ENCODE measurements around the gene CDH23.

CDH23 gene

DNA sequence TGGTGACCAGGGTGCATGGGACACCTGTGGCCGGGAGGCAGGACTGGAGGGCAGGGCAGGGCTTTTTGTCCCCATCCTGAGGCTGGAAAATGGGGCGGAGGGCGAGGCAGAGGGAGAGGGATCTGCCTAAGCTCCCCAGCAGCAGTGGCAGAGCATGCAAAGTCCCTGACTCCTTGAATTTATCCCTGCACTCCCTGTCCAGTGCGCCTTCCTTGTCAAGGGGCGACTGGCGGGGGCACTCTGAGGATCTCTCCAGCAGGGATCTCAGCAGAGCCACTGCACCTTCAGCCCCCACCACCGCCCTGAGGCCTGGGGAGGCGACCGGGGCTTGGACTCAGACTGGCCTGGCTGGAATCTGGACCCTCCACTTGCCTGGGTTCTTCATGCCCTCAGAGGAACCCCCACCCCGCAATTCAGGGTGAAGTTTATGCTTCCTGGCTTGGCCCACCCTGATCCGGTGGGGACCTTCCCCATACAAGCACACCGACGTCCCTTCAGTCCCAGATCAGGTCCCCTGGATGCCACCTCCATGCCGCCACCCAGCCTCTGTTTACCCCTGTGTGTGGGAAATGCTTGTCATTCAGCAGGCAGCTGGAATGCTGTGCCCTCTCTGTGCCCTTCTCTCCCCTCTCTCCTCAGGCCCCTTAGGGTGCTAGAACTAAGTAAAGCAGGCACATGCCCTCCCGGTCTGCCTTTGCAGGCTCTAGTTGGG, 46.3 kb downstream of the CDH23 start:
- DNase-seq, result no peak

DNA sequence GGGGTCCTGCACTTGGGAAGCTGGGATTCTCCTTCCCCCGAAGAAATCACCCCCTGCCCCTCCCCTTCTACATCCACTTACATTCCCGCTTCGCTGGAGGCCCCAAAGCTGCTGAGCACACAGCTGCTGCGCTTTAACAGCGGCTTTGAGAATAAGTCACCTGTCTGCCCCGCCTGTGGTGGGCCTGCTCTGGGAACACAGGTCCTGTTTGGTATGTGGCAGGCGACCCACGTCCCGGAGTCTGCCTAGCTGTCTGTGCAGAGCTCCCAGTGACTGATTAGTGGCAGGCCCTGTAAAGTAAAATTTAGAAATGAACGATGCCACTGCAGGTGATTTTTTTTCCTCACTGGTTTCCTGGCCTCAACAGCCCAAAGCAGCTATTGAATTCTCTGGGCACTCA, 47.0 kb downstream of the CDH23 start:
- DNase-seq, result no peak

- no peak for DNase-seq
These were observed 47.7 kb downstream of the CDH23 start for GRCh38 chr10:71444284-71445054.

GRCh38 chr10:71447676-71448075, 51.0 kb downstream of the CDH23 start:
- DNase-seq, result no peak

DNA sequence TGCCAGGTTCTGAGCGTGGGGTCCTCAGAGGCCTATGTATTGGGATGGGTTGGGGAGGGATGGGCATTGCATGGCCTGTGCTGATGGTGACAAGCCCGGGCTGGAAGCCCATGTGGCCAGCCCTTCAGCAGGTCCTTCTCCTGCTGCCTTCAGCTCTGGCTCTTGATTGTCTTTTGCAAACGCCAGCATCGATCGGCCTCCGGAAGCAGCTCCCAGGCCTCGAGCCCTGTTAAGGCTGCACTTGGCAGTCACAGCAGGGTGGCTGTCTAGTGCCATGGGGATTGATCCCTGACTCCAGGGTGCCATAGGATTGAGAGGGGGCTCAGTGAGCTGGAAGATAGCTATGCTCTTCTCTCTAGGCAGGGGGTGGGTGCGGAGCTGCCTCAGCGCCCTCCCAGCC, 51.4 kb downstream of the CDH23 start:
- no peak for DNase-seq

GRCh38 chr10:71449026-71449425, 52.3 kb downstream of the CDH23 start:
- no peak for DNase-seq

- DNase-seq, result no peak
These were observed 55.0 kb downstream of the CDH23 start for GRCh38 chr10:71451754-71452153.

GRCh38 chr10:71453186-71453585, 56.5 kb downstream of the CDH23 start:
- DNase-seq, result no peak

DNA sequence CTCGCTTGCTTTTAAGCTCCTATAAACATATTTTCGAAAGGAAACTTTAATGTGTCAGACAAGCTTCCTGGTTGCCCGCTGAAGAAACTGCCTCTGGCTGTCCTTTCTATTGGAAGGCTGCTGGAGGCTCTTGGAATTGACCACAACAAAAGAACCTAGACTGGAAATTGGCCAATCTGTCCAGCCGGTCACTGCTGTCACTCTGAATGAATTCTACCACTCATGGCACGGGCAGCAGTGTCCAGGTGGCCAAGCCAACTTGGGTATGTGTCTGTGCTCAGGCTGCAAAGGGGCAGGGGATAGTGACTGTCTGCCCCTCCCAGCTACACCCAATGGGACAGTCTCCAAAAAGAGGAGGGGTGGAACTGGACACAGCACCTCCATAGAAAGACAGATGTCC, 57.6 kb downstream of the CDH23 start:
- no peak for DNase-seq

- DNase-seq, result no peak
These were observed 58.3 kb downstream of the CDH23 start for GRCh38 chr10:71455035-71455434.

- no peak for DNase-seq
These were observed 59.9 kb downstream of the CDH23 start for GRCh38 chr10:71456631-71457030.

GRCh38 chr10:71457908-71458307, 61.2 kb downstream of the CDH23 start:
- no peak for DNase-seq

DNA sequence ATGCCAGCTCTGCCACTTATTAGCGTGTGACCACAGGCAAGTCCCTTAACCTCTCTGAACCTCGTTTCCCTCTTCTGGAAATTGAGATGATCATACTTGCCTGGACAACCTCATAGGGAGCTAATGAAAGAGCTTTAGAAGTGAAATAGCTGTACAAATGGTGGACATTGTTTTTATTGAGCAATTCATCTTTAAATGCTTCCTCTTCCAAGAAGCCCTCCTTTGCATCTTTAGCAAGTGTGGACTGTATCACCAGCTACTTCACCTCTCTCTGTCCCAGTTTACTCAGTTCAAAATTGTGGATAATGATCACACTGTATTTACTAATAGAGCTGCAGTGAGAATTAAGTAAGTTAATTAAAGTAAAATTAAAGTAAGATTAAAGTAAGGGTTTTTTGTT, 61.7 kb downstream of the CDH23 start:
- DNase-seq, result no peak

GRCh38 chr10:71459513-71459912, 62.8 kb downstream of the CDH23 start:
- no peak for DNase-seq

GRCh38 chr10:71460615-71461014, 63.9 kb downstream of the CDH23 start:
- DNase-seq, result no peak

- no peak for DNase-seq
These were observed 64.7 kb downstream of the CDH23 start for GRCh38 chr10:71461457-71461856.

- no peak for DNase-seq
These were observed 65.6 kb downstream of the CDH23 start for GRCh38 chr10:71462062-71462935.

GRCh38 chr10:71463111-71463510, 66.4 kb downstream of the CDH23 start:
- DNase-seq, result no peak

GRCh38 chr10:71465551-71466252, 69.0 kb downstream of the CDH23 start:
- no peak for DNase-seq

GRCh38 chr10:71466330-71466729, 69.6 kb downstream of the CDH23 start:
- DNase-seq, result no peak

GRCh38 chr10:71467161-71467560, 70.4 kb downstream of the CDH23 start:
- DNase-seq, result no peak

- DNase-seq, result no peak
These were observed 71.0 kb downstream of the CDH23 start for GRCh38 chr10:71467569-71468362.
